Trophoblast cell (in vitro differentiated cells and primary cell): ENCODE measurements around the gene NCBP1.

Experiments
- DNase-seq, 2 donors: peaks; one replicate each; pipeline ENCODE4 v3.0.0-alpha.2; 2016
- H2AFZ ChIP-seq: 2 replicates; pipeline ENCODE4 v1.6.1; 2013; ENCODE audit warnings: low read length, moderate library complexity, mild to moderate bottlenecking; ENCODE audit not compliant: insufficient read depth, poor library complexity
- H2AK5ac ChIP-seq: 2 replicates; pipeline ENCODE4 v1.6.1; 2013; ENCODE audit warnings: mild to moderate bottlenecking, low read length
- H2BK120ac ChIP-seq: 2 replicates; pipeline ENCODE4 v1.6.1; 2013; ENCODE audit warnings: low read length, mild to moderate bottlenecking, moderate library complexity; ENCODE audit not compliant: insufficient read depth, poor library complexity
- H2BK12ac ChIP-seq: 2 replicates; pipeline ENCODE4 v1.6.1; 2013; ENCODE audit warnings: mild to moderate bottlenecking, low read length, moderate library complexity
- H2BK5ac ChIP-seq: 2 replicates; pipeline ENCODE4 v1.6.1; 2013; ENCODE audit warnings: low read length, low read depth, moderate library complexity, mild to moderate bottlenecking; ENCODE audit not compliant: poor library complexity
- H3K14ac ChIP-seq: 2 replicates; pipeline ENCODE4 v1.6.1; 2013; ENCODE audit warnings: mild to moderate bottlenecking, low read length
- H3K18ac ChIP-seq: 2 replicates; pipeline ENCODE4 v1.6.1; 2013; ENCODE audit warnings: mild to moderate bottlenecking, low read length
- H3K23ac ChIP-seq: 2 replicates; pipeline ENCODE4 v1.6.1; 2013; ENCODE audit warnings: low read length
- H3K27ac ChIP-seq: 2 replicates; pipeline ENCODE4 v1.5.1; 2013; ENCODE audit warnings: low read depth, mild to moderate bottlenecking, inconsistent platforms, low read length, moderate library complexity
- H3K27me3 ChIP-seq: 2 replicates; pipeline ENCODE4 v1.6.1; 2013; ENCODE audit warnings: inconsistent platforms, mild to moderate bottlenecking, low read length, moderate library complexity; ENCODE audit not compliant: insufficient read depth
- H3K36me3 ChIP-seq, 2 experiments: 1 replicate in 1 of 2; 2 replicates in 1 of 2; pipeline ENCODE4 v1.6.1; 2013; ENCODE audit warnings: low read length in 2 of 2, mild to moderate bottlenecking in 2 of 2, moderate library complexity in 1 of 2; ENCODE audit not compliant: insufficient read depth in 2 of 2, control insufficient read depth in 1 of 2
- H3K4ac ChIP-seq: 2 replicates; pipeline ENCODE4 v1.6.1; 2013; ENCODE audit warnings: low read depth, mild to moderate bottlenecking, low read length, moderate library complexity
- H3K4me1 ChIP-seq, 2 experiments: 1 replicate in 1 of 2; 2 replicates in 1 of 2; pipeline ENCODE4 v1.6.1; 2013; ENCODE audit warnings: low read length in 2 of 2, mild to moderate bottlenecking in 2 of 2, moderate library complexity in 1 of 2; ENCODE audit not compliant: insufficient read depth in 2 of 2, control insufficient read depth in 1 of 2
- H3K4me2 ChIP-seq: 2 replicates; pipeline ENCODE4 v1.6.1; 2013; ENCODE audit warnings: inconsistent platforms, mild to moderate bottlenecking, low read length, moderate library complexity
- H3K4me3 ChIP-seq: 2 replicates; pipeline ENCODE4 v1.5.1; 2013; ENCODE audit warnings: mild to moderate bottlenecking, low read depth, low read length, inconsistent platforms
- H3K79me1 ChIP-seq: one replicate; pipeline ENCODE4 v1.6.1; 2013; ENCODE audit warnings: low read length
- H3K79me2 ChIP-seq: 2 replicates; pipeline ENCODE4 v1.6.1; 2013; ENCODE audit warnings: low read length, mild to moderate bottlenecking; ENCODE audit not compliant: control insufficient read depth, insufficient read depth, poor library complexity
- H3K9ac ChIP-seq: 2 replicates; pipeline ENCODE4 v1.6.1; 2013; ENCODE audit warnings: mild to moderate bottlenecking, low read length
- H3K9me3 ChIP-seq: 2 replicates; pipeline ENCODE4 v1.6.1; 2013; ENCODE audit warnings: low read depth, mild to moderate bottlenecking, control low read depth, inconsistent platforms, low read length; ENCODE audit not compliant: insufficient read depth
- H4K12ac ChIP-seq: 2 replicates; pipeline ENCODE4 v1.6.1; 2013; ENCODE audit warnings: low read depth, mild to moderate bottlenecking, low read length, moderate library complexity
- H4K8ac ChIP-seq: 2 replicates; pipeline ENCODE4 v1.6.1; 2013; ENCODE audit warnings: low read depth, mild to moderate bottlenecking, low read length, moderate library complexity
- H4K91ac ChIP-seq: one replicate; pipeline ENCODE4 v1.6.1; 2013; ENCODE audit warnings: low read depth, mild to moderate bottlenecking, low read length, moderate library complexity
- WGBS: extraction: QIAGEN DNeasy Blood & Tissue Kit; methylation state at CpG from one replicate; pipeline ENCODE4 v1.1.7; 2013; ENCODE audit warnings: missing lambda C conversion rate; ENCODE audit not compliant: insufficient read length, insufficient coverage; ENCODE audit errors: extremely low coverage; 5-methylcytosine and 5-hydroxymethylcytosine counted together

The NCBP1 gene

GRCh38 chr9:97660847-97661246, 27.2 kb downstream of the NCBP1 start:
- H3K14ac ChIP-seq: no peak overlapping the region
- H2AFZ ChIP-seq: no peak overlapping the region
- no peaks in the 10 kb centered on the region for H3K4me1 ChIP-seq
- H4K8ac ChIP-seq: no peak overlapping the region
- H3K18ac ChIP-seq: no peak overlapping the region
- H2AK5ac ChIP-seq: no peak overlapping the region
- no peaks in the 10 kb centered on the region for H3K27me3 ChIP-seq
- H3K4me2 ChIP-seq: no peak overlapping the region
- H3K79me2 ChIP-seq: no peaks in the 10 kb centered on the region
- no peak overlapping the region for H2BK12ac ChIP-seq
- no peak overlapping the region for H4K12ac ChIP-seq
- H4K91ac ChIP-seq: no peak overlapping the region
- H3K9me3 ChIP-seq: no peaks in the 10 kb centered on the region
- H3K36me3 ChIP-seq: peaks cover 14 to 48% of the 10 kb centered on the region in 2 experiments
- H2BK120ac ChIP-seq: no peak overlapping the region
- no peak overlapping the region for H3K4me3 ChIP-seq
- DNase-seq: peak in 1 of 2 donors; percentile 80
- H3K9ac ChIP-seq: no peak overlapping the region
- WGBS: no CpG with 5 or more reads among the region's 2 CpGs
- H3K4ac ChIP-seq: no peak overlapping the region
- H3K23ac ChIP-seq: no peak overlapping the region
- no peaks in the 10 kb centered on the region for H3K79me1 ChIP-seq
- H2BK5ac ChIP-seq: no peak overlapping the region
- H3K27ac ChIP-seq: no peak overlapping the region

GRCh38 chr9:97665742-97666141, 32.1 kb downstream of the NCBP1 start:
- no CpG with 5 or more reads among the region's 3 CpGs for WGBS
- no peaks in the 10 kb centered on the region for H3K9me3 ChIP-seq
- no peak overlapping the region for H3K18ac ChIP-seq

GRCh38 chr9:97666907-97667686, 33.5 kb downstream of the NCBP1 start:
- Histone ChIP-seq H3K27me3 (no peaks in the 10 kb centered on the region), H3K27ac (no peak overlapping the region), H4K8ac (no peak overlapping the region), H2AFZ (no peak overlapping the region), H3K14ac (no peak overlapping the region), H2BK5ac (no peak overlapping the region), H3K4me2 (no peak overlapping the region), H4K91ac (no peak overlapping the region), H2AK5ac (no peak overlapping the region), H2BK120ac (no peak overlapping the region), H2BK12ac (no peak overlapping the region), H3K4me3 (no peak overlapping the region), H3K4me1 (no peaks in the 10 kb centered on the region), H3K18ac (no peak overlapping the region), H3K9ac (no peak overlapping the region), H3K79me1 (no peaks in the 10 kb centered on the region), H4K12ac (no peak overlapping the region), H3K4ac (no peak overlapping the region), H3K79me2 (no peaks in the 10 kb centered on the region), H3K36me3 (peaks cover 11 to 51% of the 10 kb centered on the region in 2 experiments), H3K9me3 (no peaks in the 10 kb centered on the region), H3K23ac (no peak overlapping the region)
- no CpG with 5 or more reads among the region's 5 CpGs for WGBS
- no peak for DNase-seq

More at GRCh38 chr9:97665742-97666141, 32.1 kb downstream of the NCBP1 start:
- Histone ChIP-seq H3K9ac (no peak overlapping the region), H2AFZ (no peak overlapping the region), H3K79me1 (no peaks in the 10 kb centered on the region), H3K4me2 (no peak overlapping the region), H4K8ac (no peak overlapping the region), H3K14ac (no peak overlapping the region), H3K79me2 (no peaks in the 10 kb centered on the region), H2BK120ac (no peak overlapping the region), H4K12ac (no peak overlapping the region), H3K4me3 (no peak overlapping the region), H2BK12ac (no peak overlapping the region), H3K36me3 (peaks cover 11 to 50% of the 10 kb centered on the region in 2 experiments), H3K27me3 (no peaks in the 10 kb centered on the region), H3K4me1 (no peaks in the 10 kb centered on the region), H3K4ac (no peak overlapping the region), H2BK5ac (no peak overlapping the region), H3K23ac (no peak overlapping the region), H4K91ac (no peak overlapping the region), H3K27ac (no peak overlapping the region), H2AK5ac (no peak overlapping the region)
- no peak for DNase-seq

GRCh38 chr9:97668485-97668884, 34.9 kb downstream of the NCBP1 start:
- no peak for DNase-seq
- Histone ChIP-seq H2BK5ac (no peak overlapping the region), H3K4ac (no peak overlapping the region), H4K91ac (no peak overlapping the region), H3K18ac (no peak overlapping the region), H3K27me3 (no peaks in the 10 kb centered on the region), H3K79me2 (no peaks in the 10 kb centered on the region), H3K27ac (no peak overlapping the region), H3K4me3 (no peak overlapping the region), H3K36me3 (peaks cover 11 to 54% of the 10 kb centered on the region in 2 experiments), H2BK12ac (no peak overlapping the region), H4K12ac (no peak overlapping the region), H2BK120ac (no peak overlapping the region), H3K14ac (no peak overlapping the region), H2AFZ (no peak overlapping the region), H3K4me2 (no peak overlapping the region), H3K79me1 (no peaks in the 10 kb centered on the region), H3K9me3 (no peaks in the 10 kb centered on the region), H3K23ac (no peak overlapping the region), H3K9ac (no peak overlapping the region), H2AK5ac (no peak overlapping the region), H4K8ac (no peak overlapping the region), H3K4me1 (no peaks in the 10 kb centered on the region)
- no CpG with 5 or more reads among the region's 3 CpGs for WGBS
